A549 (cell line): ENCODE data around the gene NIT1. TPM values are rescaled to one million over a fixed set of nuclear protein-coding genes. Genes with fewer than 3 reads are reported as not detected.

Source experiments
- CHD2 ChIP-seq: fragments of 150-350 bp; IDR thresholded peaks from 2 replicates; pipeline ENCODE4 v1.6.1; 2014; ENCODE audit warnings: low read length; ENCODE audit not compliant: partially characterized antibody
- ELK1 ChIP-seq: fragments of 150-350 bp; IDR thresholded peaks from 2 replicates; pipeline ENCODE4 v1.6.1; 2014; ENCODE audit warnings: low read depth, mild to moderate bottlenecking, low read length
- ESRRA ChIP-seq: fragments of 150-350 bp; IDR thresholded peaks from 2 replicates; pipeline ENCODE4 v1.6.1; 2014; ENCODE audit warnings: mild to moderate bottlenecking, low read length, borderline replicate concordance
- FOSB ChIP-seq: fragments of 250-450 bp; sonication (Bioruptor Pico); IDR thresholded peaks from 2 replicates; pipeline ENCODE4 v1.5.0; 2020; ENCODE audit warnings: mild to moderate bottlenecking, moderate library complexity
- FOSL2 ChIP-seq, 2 experiments: fragments of 450-650 bp in 1 of 2; fragments of >200 bp in 1 of 2; sonication (Bioruptor Twin) in 1 of 2; formaldehyde crosslinking; IDR thresholded peaks; 2 replicates each; pipeline versions ENCODE4 v1.5.0 to v1.6.1; 2016 to 2020; ENCODE audit warnings: mild to moderate bottlenecking in 1 of 2, moderate library complexity in 1 of 2
- HDAC2 ChIP-seq: fragments of 200-600 bp; sonication (generic); IDR thresholded peaks from 2 replicates; pipeline ENCODE4 v1.6.1; 2016
- HOXA7 ChIP-seq: fragments of 250-450 bp; sonication (Bioruptor Pico); IDR thresholded peaks from 2 replicates; pipeline ENCODE4 v1.5.0; 2020; ENCODE audit warnings: mild to moderate bottlenecking, moderate library complexity
- HOXB13 ChIP-seq: fragments of 250-450 bp; sonication (Bioruptor Pico); IDR thresholded peaks from 2 replicates; pipeline ENCODE4 v1.5.0; 2020; ENCODE audit warnings: low read depth, mild to moderate bottlenecking, moderate library complexity
- HOXB5 ChIP-seq: fragments of 250-450 bp; sonication (Bioruptor Pico); IDR thresholded peaks from 2 replicates; pipeline ENCODE4 v1.5.0; 2020; ENCODE audit warnings: mild to moderate bottlenecking, moderate library complexity
- JUN ChIP-seq, 2 experiments: fragments of >200 bp; sonication (Bioruptor Twin); formaldehyde crosslinking; IDR thresholded peaks; 2 replicates in 1 of 2; 3 replicates in 1 of 2; pipeline ENCODE4 v1.6.1; 2016 to 2017
- JUNB ChIP-seq: fragments of >200 bp; sonication (Bioruptor Twin); formaldehyde crosslinking; IDR thresholded peaks from 2 replicates; pipeline ENCODE4 v1.6.1; 2016
- KDM1A ChIP-seq: fragments of 200-600 bp; sonication (generic); IDR thresholded peaks from 2 replicates; pipeline ENCODE4 v1.6.1; 2016; ENCODE audit warnings: low read depth, mild to moderate bottlenecking
- MAZ ChIP-seq: fragments of 150-350 bp; IDR thresholded peaks from 2 replicates; pipeline ENCODE4 v1.6.1; 2014; ENCODE audit warnings: antibody characterized with exemption, low read depth, low read length, borderline replicate concordance
- MYC ChIP-seq: IDR thresholded peaks from 2 replicates; pipeline ENCODE4 v1.6.1; 2012; ENCODE audit warnings: mild to moderate bottlenecking, inconsistent platforms, low read length, improper control_type of control experiment, borderline replicate concordance
- NFE2L2 ChIP-seq: fragments of 150-350 bp; conservative IDR thresholded peaks from 2 replicates; pipeline ENCODE4 v1.6.1; 2014; ENCODE audit warnings: low read length
- NR3C1 ChIP-seq: fragments of >200 bp; sonication (Bioruptor Twin); formaldehyde crosslinking; IDR thresholded peaks from 3 replicates; pipeline ENCODE4 v1.6.1; 2017
- POLR2A ChIP-seq: IDR thresholded peaks from 2 replicates; pipeline ENCODE4 v1.6.1; 2012; ENCODE audit warnings: mild to moderate bottlenecking, low read length
- POLR2AphosphoS2 ChIP-seq: conservative IDR thresholded peaks from 2 replicates; pipeline ENCODE4 v1.6.1; 2012; ENCODE audit warnings: low read length, improper control_type of control experiment, inconsistent platforms
- RAD21 ChIP-seq, 2 experiments: fragments of >200 bp in 1 of 2; sonication (Bioruptor Twin) in 1 of 2; formaldehyde crosslinking in 1 of 2; IDR thresholded peaks in 1 of 2; conservative IDR thresholded peaks in 1 of 2; 2 replicates in 1 of 2; 3 replicates in 1 of 2; pipeline ENCODE4 v1.6.1; 2012 to 2018; ENCODE audit warnings: inconsistent platforms in 1 of 2
- RARB ChIP-seq: fragments of 250-450 bp; sonication (Bioruptor Pico); IDR thresholded peaks from 2 replicates; pipeline ENCODE4 v1.8.0; 2021; ENCODE audit warnings: mild to moderate bottlenecking, moderate library complexity
- RNF2 ChIP-seq: fragments of 200-600 bp; sonication (generic); IDR thresholded peaks from 2 replicates; pipeline ENCODE4 v1.6.1; 2016; ENCODE audit warnings: low read depth, mild to moderate bottlenecking, antibody characterized with exemption, moderate library complexity, borderline replicate concordance
- SMC3 ChIP-seq: fragments of >200 bp; sonication (Bioruptor Twin); formaldehyde crosslinking; IDR thresholded peaks from 3 replicates; pipeline ENCODE4 v1.6.1; 2018; ENCODE audit warnings: inconsistent platforms
- TFCP2L1 ChIP-seq: fragments of 250-450 bp; sonication (Bioruptor Pico); IDR thresholded peaks from 2 replicates; pipeline ENCODE4 v1.5.0; 2021; ENCODE audit warnings: mild to moderate bottlenecking
- ZC3H11A ChIP-seq: fragments of 450-650 bp; IDR thresholded peaks from 2 replicates; pipeline ENCODE4 v1.6.1; 2014; ENCODE audit warnings: antibody characterized with exemption, mild to moderate bottlenecking
- ZFP36 ChIP-seq: fragments of 450-650 bp; IDR thresholded peaks from 2 replicates; pipeline ENCODE4 v1.6.1; 2014; ENCODE audit warnings: borderline replicate concordance; ENCODE audit not compliant: partially characterized antibody
- polyA plus RNA-seq, 4 experiments: library from polyadenylated mRNA; depleted of rRNA in 3 of 4; stranded (reverse); fragments of >200 nt; fragmentation: RNase III in 1 of 4; extraction: RNeasy Plus Mini Kit Qiagen cat#74134 plus additional on column Dnase treatment in 1 of 4; gene quantifications; 2 replicates in 3 of 4; 3 replicates in 1 of 4; pipeline ENCODE4 v1.2.3, GENCODE V29; 2011 to 2017
- TF ChIP-seq, protein P1 (sequence below): IDR thresholded peaks from 2 replicates; pipeline ENCODE4 v1.6.1; 2012
- TF ChIP-seq, protein P2 (sequence below): fragments of >200 bp; sonication (Bioruptor Twin); formaldehyde crosslinking; IDR thresholded peaks from 3 replicates; pipeline ENCODE4 v1.5.1; 2016

NIT1 gene
- polyA plus RNA-seq, 2 of the 4 experiments (the other 2 are of a cell fraction), result 29.9 to 44.5 TPM

- TF ChIP-seq SMC3 (no peak; the same call in 2 of the 3 replicates), ZFP36 (no peak), MAZ (no peak), HOXB13 (0 out of 2 replicates have a peak, but pooled peaks have one; percentile 42), ELK1 (no peak), FOSL2 (IDR thresholded peaks at IDR 0.05) (no peak), FOSL2 (CRISPR knock-in tag; IDR thresholded peaks at IDR 0.05) (no peak), ZC3H11A (no peak), MYC (no peak), HOXA7 (CRISPR knock-in tag) (no peak), POLR2AphosphoS2 (no peak), NFE2L2 (no peak), RARB (CRISPR knock-in tag) (no peak), NR3C1 (no peak), JUNB (no peak), RNF2 (no peak), RAD21 (conservative IDR thresholded peaks at IDR 0.05 in 1 of 2, IDR thresholded peaks at IDR 0.05 in 1 of 2) (no peak), POLR2A (peak; percentile 70), KDM1A (no peak), HOXB5 (CRISPR knock-in tag) (no peak), HDAC2 (no peak), TFCP2L1 (CRISPR knock-in tag) (peak; percentile 63; the same call in 1 of the 2 replicates), FOSB (no peak; the same call in 1 of the 2 replicates), JUN (IDR thresholded peaks at IDR 0.05) (peak; percentile 29 to 63; a peak in 2 of 5 replicates), ESRRA (no peak), CHD2 (peak; percentile 85)
- TF ChIP-seq, protein P1, sequence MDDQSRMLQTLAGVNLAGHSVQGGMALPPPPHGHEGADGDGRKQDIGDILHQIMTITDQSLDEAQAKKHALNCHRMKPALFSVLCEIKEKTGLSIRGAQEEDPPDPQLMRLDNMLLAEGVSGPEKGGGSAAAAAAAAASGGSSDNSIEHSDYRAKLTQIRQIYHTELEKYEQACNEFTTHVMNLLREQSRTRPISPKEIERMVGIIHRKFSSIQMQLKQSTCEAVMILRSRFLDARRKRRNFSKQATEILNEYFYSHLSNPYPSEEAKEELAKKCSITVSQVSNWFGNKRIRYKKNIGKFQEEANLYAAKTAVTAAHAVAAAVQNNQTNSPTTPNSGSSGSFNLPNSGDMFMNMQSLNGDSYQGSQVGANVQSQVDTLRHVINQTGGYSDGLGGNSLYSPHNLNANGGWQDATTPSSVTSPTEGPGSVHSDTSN, result peak; percentile 69; the same call in 1 of the 2 replicates
- TF ChIP-seq, protein P2, sequence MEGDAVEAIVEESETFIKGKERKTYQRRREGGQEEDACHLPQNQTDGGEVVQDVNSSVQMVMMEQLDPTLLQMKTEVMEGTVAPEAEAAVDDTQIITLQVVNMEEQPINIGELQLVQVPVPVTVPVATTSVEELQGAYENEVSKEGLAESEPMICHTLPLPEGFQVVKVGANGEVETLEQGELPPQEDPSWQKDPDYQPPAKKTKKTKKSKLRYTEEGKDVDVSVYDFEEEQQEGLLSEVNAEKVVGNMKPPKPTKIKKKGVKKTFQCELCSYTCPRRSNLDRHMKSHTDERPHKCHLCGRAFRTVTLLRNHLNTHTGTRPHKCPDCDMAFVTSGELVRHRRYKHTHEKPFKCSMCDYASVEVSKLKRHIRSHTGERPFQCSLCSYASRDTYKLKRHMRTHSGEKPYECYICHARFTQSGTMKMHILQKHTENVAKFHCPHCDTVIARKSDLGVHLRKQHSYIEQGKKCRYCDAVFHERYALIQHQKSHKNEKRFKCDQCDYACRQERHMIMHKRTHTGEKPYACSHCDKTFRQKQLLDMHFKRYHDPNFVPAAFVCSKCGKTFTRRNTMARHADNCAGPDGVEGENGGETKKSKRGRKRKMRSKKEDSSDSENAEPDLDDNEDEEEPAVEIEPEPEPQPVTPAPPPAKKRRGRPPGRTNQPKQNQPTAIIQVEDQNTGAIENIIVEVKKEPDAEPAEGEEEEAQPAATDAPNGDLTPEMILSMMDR, result peak; percentile 66
Observed at GRCh38 chr1:161165742-161166668, 48.1 kb downstream of the NIT1 start, which contains the start of gene PPOX (continued).
